HepG2 (cell line): ENCODE data around the gene MOK. TPM values are rescaled to one million over a fixed set of nuclear protein-coding genes. Genes with fewer than 3 reads are reported as not detected.

Experiments used
- CBFB ChIP-seq: sonication (generic); formaldehyde crosslinking; IDR thresholded peaks from 2 replicates; pipeline ENCODE4 v1.4.0; 2020; ENCODE audit warnings: missing genetic modification reagents
- CEBPB ChIP-seq: IDR thresholded peaks from 2 replicates; pipeline ENCODE4 v1.6.1; 2011; ENCODE audit warnings: low read depth, low read length, improper control_type of control experiment, borderline replicate concordance
- DPF2 ChIP-seq: sonication (generic); formaldehyde crosslinking; IDR thresholded peaks from 2 replicates; pipeline ENCODE4 v1.4.0; 2020; ENCODE audit warnings: mild to moderate bottlenecking, low read depth, missing genetic modification reagents, borderline replicate concordance
- HDAC1 ChIP-seq: sonication (generic); formaldehyde crosslinking; IDR thresholded peaks from 2 replicates; pipeline ENCODE4 v1.5.1; 2020; ENCODE audit warnings: mild to moderate bottlenecking, missing genetic modification reagents
- HES4 ChIP-seq: sonication (generic); formaldehyde crosslinking; IDR thresholded peaks from 2 replicates; pipeline ENCODE4 v1.9.0; 2021; ENCODE audit warnings: mild to moderate bottlenecking, missing genetic modification reagents, borderline replicate concordance
- HHEX ChIP-seq: IDR thresholded peaks from 2 replicates; pipeline ENCODE4 v1.6.1; 2016; ENCODE audit warnings: control low read depth
- JUN ChIP-seq: sonication (generic); formaldehyde crosslinking; IDR thresholded peaks from 2 replicates; pipeline ENCODE4 v1.4.0; 2020; ENCODE audit warnings: mild to moderate bottlenecking, missing genetic modification reagents
- KAT7 ChIP-seq: IDR thresholded peaks from 2 replicates; pipeline ENCODE4 v1.6.1; 2018; ENCODE audit warnings: borderline replicate concordance, missing compliant biosample characterization
- KMT2A ChIP-seq: sonication (generic); formaldehyde crosslinking; IDR thresholded peaks from 2 replicates; pipeline ENCODE4 v1.4.0; 2020; ENCODE audit warnings: missing genetic modification reagents
- MBD4 ChIP-seq: IDR thresholded peaks from 2 replicates; pipeline ENCODE4 v1.6.1; 2012; ENCODE audit warnings: low read length, inconsistent platforms, borderline replicate concordance
- NCOR1 ChIP-seq: fragments of 200-600 bp; sonication (generic); IDR thresholded peaks from 2 replicates; pipeline ENCODE4 v1.7.0; 2017; ENCODE audit warnings: antibody characterized with exemption, low read length, borderline replicate concordance
- NFIB ChIP-seq: sonication (generic); formaldehyde crosslinking; IDR thresholded peaks from 2 replicates; pipeline ENCODE4 v1.9.0; 2021; ENCODE audit warnings: missing genetic modification reagents, mild to moderate bottlenecking, borderline replicate concordance
- NFIC ChIP-seq: IDR thresholded peaks from 2 replicates; pipeline ENCODE4 v1.6.1; 2012; ENCODE audit warnings: mild to moderate bottlenecking, low read length, inconsistent platforms
- SETDB1 ChIP-seq: sonication (generic); formaldehyde crosslinking; IDR thresholded peaks from 2 replicates; pipeline ENCODE4 v1.5.1; 2020; ENCODE audit warnings: missing genetic modification reagents, mild to moderate bottlenecking, borderline replicate concordance
- SP140L ChIP-seq: sonication (generic); formaldehyde crosslinking; IDR thresholded peaks from 2 replicates; pipeline ENCODE4 v1.4.0; 2020; ENCODE audit warnings: missing genetic modification reagents, borderline replicate concordance
- TAF1 ChIP-seq: sonication (generic); formaldehyde crosslinking; IDR thresholded peaks from 2 replicates; pipeline ENCODE4 v1.4.0; 2020; ENCODE audit warnings: missing genetic modification reagents
- TEAD2 ChIP-seq: sonication (generic); formaldehyde crosslinking; IDR thresholded peaks from 2 replicates; pipeline ENCODE4 v1.9.0; 2021; ENCODE audit warnings: missing genetic modification reagents
- ZFP36L2 ChIP-seq: sonication (generic); formaldehyde crosslinking; IDR thresholded peaks from 2 replicates; pipeline ENCODE4 v1.4.0; 2020; ENCODE audit warnings: missing genetic modification reagents
- ZNF570 ChIP-seq: sonication (generic); formaldehyde crosslinking; IDR thresholded peaks from 2 replicates; pipeline ENCODE4 v1.4.0; 2020; ENCODE audit warnings: mild to moderate bottlenecking, missing genetic modification reagents, borderline replicate concordance
- ZNF678 ChIP-seq: sonication (generic); formaldehyde crosslinking; IDR thresholded peaks from 2 replicates; pipeline ENCODE4 v1.4.0; 2020; ENCODE audit warnings: mild to moderate bottlenecking, missing genetic modification reagents
- ZNF766 ChIP-seq: sonication (generic); formaldehyde crosslinking; IDR thresholded peaks from 2 replicates; pipeline ENCODE4 v1.5.0; 2020; ENCODE audit warnings: missing genetic modification reagents, borderline replicate concordance
- polyA plus RNA-seq, 8 experiments: library from polyadenylated mRNA; depleted of rRNA in 3 of 8; stranded (reverse) in 7 of 8; unstranded in 1 of 8; fragments of >200 nt; fragmentation: Illumina TruSeq in 4 of 8; extraction: Trizol in 4 of 8; gene quantifications; 2 replicates each; pipeline versions ENCODE4 v1.2.1 to v1.2.3, GENCODE V29; 2011 to 2016; ENCODE audit warnings: low read depth in 4 of 8, missing spikeins in 1 of 8, mixed read lengths in 1 of 8; ENCODE audit not compliant: insufficient read depth in 1 of 8
- total RNA-seq, 5 experiments: library from RNA; depleted of rRNA; stranded (reverse); fragments of >200 nt; fragmentation: Illumina TruSeq; extraction: Trizol; gene quantifications; 2 replicates each; pipeline ENCODE4 v1.2.3, GENCODE V29; 2016; ENCODE audit warnings: low read depth in 1 of 5
- TF ChIP-seq, protein P1 (sequence below): sonication (generic); formaldehyde crosslinking; IDR thresholded peaks from 2 replicates; pipeline ENCODE4 v1.4.0; 2020; ENCODE audit warnings: mild to moderate bottlenecking, missing genetic modification reagents
- TF ChIP-seq, protein P2 (sequence below): sonication (generic); formaldehyde crosslinking; IDR thresholded peaks from 2 replicates; pipeline ENCODE4 v1.4.0; 2020; ENCODE audit warnings: missing genetic modification reagents
- TF ChIP-seq, protein P3 (sequence below): sonication (generic); formaldehyde crosslinking; IDR thresholded peaks from 2 replicates; pipeline ENCODE4 v1.9.0; 2021; ENCODE audit warnings: missing genetic modification reagents, borderline replicate concordance
- TF ChIP-seq, protein P4 (sequence below): sonication (generic); formaldehyde crosslinking; IDR thresholded peaks from 2 replicates; pipeline ENCODE4 v1.5.0; 2020; ENCODE audit warnings: mild to moderate bottlenecking, missing genetic modification reagents

The MOK gene
- total and polyA plus RNA-seq, 2 of the 13 experiments (the other 11 are each of a cell fraction or from before 2014, with no cell fraction given), result 15.3 to 16.9 TPM

DNA sequence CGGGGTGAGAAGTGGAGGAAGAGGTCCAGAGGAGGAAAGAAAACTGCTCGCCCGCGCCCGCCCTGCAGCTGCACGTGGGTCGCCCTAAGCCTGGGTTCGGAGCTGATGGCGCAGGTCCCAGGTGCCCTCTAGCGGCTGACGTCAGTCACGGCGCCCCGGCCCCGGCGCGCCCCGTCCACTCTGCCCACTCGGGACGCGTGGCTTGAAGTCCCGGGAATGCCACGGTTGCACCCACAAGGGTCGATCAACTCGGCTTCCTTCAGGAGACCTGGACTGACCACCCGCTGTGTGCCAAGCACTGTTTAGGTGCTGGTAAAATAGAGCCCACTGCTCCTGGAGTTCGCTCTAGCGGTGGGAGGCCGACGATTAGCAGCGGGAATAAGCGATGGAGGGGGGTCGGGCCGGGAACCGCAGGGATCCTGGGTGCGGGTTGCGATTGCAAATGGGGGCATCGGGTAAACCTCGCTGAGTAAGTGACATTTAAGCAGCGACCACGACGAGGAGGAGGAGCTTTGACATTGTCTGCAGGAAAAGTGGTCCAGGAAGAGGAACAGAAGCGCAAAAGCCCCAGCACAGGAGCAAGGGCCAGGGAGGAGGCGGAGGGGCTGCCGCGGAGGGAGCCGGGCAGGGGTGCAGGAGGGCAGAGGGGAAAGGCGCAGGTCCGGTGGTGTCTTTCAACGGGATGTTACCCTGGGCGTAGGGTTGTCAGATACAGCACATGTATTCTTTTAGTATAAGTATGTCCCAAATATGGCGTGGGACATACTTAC is 9.5 kb upstream of the MOK start (continued):
- 0 out of 2 replicates have a peak, but pooled peaks have one; percentile 42 for TF ChIP-seq CBFB (CRISPR knock-in tag)
- TF ChIP-seq DPF2 (CRISPR knock-in tag), result no peak
- no peak for TF ChIP-seq NCOR1
- TF ChIP-seq ZNF766, result peak; percentile 52; the same call in 1 of the 2 replicates
- TF ChIP-seq NFIC, result no peak
- TF ChIP-seq CEBPB, result no peak
- no peak for TF ChIP-seq JUN (CRISPR knock-in tag)
- TF ChIP-seq, protein P1, sequence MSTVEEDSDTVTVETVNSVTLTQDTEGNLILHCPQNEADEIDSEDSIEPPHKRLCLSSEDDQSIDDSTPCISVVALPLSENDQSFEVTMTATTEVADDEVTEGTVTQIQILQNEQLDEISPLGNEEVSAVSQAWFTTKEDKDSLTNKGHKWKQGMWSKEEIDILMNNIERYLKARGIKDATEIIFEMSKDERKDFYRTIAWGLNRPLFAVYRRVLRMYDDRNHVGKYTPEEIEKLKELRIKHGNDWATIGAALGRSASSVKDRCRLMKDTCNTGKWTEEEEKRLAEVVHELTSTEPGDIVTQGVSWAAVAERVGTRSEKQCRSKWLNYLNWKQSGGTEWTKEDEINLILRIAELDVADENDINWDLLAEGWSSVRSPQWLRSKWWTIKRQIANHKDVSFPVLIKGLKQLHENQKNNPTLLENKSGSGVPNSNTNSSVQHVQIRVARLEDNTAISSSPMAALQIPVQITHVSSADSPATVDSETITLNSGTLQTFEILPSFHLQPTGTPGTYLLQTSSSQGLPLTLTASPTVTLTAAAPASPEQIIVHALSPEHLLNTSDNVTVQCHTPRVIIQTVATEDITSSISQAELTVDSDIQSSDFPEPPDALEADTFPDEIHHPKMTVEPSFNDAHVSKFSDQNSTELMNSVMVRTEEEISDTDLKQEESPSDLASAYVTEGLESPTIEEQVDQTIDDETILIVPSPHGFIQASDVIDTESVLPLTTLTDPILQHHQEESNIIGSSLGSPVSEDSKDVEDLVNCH (CRISPR knock-in tag), result no peak
- TF ChIP-seq, protein P2, sequence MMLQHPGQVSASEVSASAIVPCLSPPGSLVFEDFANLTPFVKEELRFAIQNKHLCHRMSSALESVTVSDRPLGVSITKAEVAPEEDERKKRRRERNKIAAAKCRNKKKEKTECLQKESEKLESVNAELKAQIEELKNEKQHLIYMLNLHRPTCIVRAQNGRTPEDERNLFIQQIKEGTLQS, result no peak
- TF ChIP-seq HDAC1 (CRISPR knock-in tag), result peak; percentile 93
- no peak for TF ChIP-seq SETDB1 (CRISPR knock-in tag)
- TF ChIP-seq SP140L, result no peak
- TF ChIP-seq, protein P3, sequence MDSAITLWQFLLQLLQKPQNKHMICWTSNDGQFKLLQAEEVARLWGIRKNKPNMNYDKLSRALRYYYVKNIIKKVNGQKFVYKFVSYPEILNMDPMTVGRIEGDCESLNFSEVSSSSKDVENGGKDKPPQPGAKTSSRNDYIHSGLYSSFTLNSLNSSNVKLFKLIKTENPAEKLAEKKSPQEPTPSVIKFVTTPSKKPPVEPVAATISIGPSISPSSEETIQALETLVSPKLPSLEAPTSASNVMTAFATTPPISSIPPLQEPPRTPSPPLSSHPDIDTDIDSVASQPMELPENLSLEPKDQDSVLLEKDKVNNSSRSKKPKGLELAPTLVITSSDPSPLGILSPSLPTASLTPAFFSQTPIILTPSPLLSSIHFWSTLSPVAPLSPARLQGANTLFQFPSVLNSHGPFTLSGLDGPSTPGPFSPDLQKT, result no peak
- no peak for TF ChIP-seq KMT2A (CRISPR knock-in tag)
- no peak for TF ChIP-seq ZNF570 (CRISPR knock-in tag)
- 0 out of 2 replicates have a peak, but pooled peaks have one; percentile 26 for TF ChIP-seq HES4 (CRISPR knock-in tag)
- TF ChIP-seq MBD4, result no peak
- TF ChIP-seq TAF1 (CRISPR knock-in tag), result peak; percentile 48; the same call in 1 of the 2 replicates
- TF ChIP-seq KAT7 (CRISPR knock-in tag), result peak; percentile 71; the same call in 1 of the 2 replicates
- TF ChIP-seq HHEX (CRISPR knock-in tag), result no peak
- no peak for TF ChIP-seq NFIB (CRISPR knock-in tag)
- TF ChIP-seq, protein P4, sequence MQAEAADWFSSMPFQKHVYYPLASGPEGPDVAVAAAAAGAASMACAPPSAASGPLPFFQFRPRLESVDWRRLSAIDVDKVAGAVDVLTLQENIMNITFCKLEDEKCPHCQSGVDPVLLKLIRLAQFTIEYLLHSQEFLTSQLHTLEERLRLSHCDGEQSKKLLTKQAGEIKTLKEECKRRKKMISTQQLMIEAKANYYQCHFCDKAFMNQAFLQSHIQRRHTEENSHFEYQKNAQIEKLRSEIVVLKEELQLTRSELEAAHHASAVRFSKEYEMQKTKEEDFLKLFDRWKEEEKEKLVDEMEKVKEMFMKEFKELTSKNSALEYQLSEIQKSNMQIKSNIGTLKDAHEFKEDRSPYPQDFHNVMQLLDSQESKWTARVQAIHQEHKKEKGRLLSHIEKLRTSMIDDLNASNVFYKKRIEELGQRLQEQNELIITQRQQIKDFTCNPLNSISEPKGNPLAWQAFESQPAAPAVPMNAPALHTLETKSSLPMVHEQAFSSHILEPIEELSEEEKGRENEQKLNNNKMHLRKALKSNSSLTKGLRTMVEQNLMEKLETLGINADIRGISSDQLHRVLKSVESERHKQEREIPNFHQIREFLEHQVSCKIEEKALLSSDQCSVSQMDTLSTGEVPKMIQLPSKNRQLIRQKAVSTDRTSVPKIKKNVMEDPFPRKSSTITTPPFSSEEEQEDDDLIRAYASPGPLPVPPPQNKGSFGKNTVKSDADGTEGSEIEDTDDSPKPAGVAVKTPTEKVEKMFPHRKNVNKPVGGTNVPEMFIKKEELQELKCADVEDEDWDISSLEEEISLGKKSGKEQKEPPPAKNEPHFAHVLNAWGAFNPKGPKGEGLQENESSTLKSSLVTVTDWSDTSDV (CRISPR knock-in tag), result no peak
- no peak for TF ChIP-seq TEAD2 (CRISPR knock-in tag)
- TF ChIP-seq ZNF678 (CRISPR knock-in tag), result 0 out of 2 replicates have a peak, but pooled peaks have one; percentile 22
- no peak for TF ChIP-seq ZFP36L2 (CRISPR knock-in tag)
